ENCODE measurements around the gene NFKB2.

- no peak for TF ChIP-seq CTCF (IDR thresholded peaks at IDR 0.05; ENCODE audit: insufficient read depth, low read length)
- TF ChIP-seq POLR2AphosphoS5 (IDR thresholded peaks at IDR 0.05; ENCODE audit: low read depth): no peak
- no peak for TF ChIP-seq REST (IDR thresholded peaks at IDR 0.05; ENCODE audit: insufficient replicate concordance, low read depth)
- TF ChIP-seq SPI1 (IDR thresholded peaks at IDR 0.05; ENCODE audit: borderline replicate concordance, low read depth): no peak
- TF ChIP-seq GABPA (IDR thresholded peaks at IDR 0.05; ENCODE audit: low read depth): no peak
Observed at GRCh38 chr10:102381983-102382382, 13.5 kb upstream of the NFKB2 start.

All from HL-60 (cell line).